ENCODE data around the gene SMLR1. TPM values are rescaled to one million over a fixed set of nuclear protein-coding genes. Genes with fewer than 3 reads are reported as not detected.

SMLR1 gene
- not detected for total RNA-seq

- H3K36me3 Mint-ChIP-seq, result no peaks in the 10 kb centered on the region
- no peak for ATAC-seq
- no peak within 1 kb of the TSS for H3K4me3 Mint-ChIP-seq
- H3K27ac Mint-ChIP-seq, result no peak within 1 kb of the TSS
- H3K27me3 Mint-ChIP-seq, result no peaks in the 10 kb centered on the region
- H3K9me3 Mint-ChIP-seq, result no peaks in the 10 kb centered on the region
- H3K4me1 Mint-ChIP-seq (ENCODE audit: low read depth in 2 of 2), result no peaks in the 10 kb centered on the region
- no peak for DNase-seq (ENCODE audit: low spot score)
Observed at GRCh38 chr6:130827247-130828149, at the start of gene SMLR1. Gene SMLR1, plus strand, starts transcription at chr6:130827406. Its CDS starts 8 bp downstream, at chr6:130827414.

- Mint-ChIP-seq H3K9me3 (peaks cover 6% of the 10 kb centered on the region), H3K27ac (no peak overlapping the region), H3K4me1 (ENCODE audit: low read depth in 2 of 2) (peaks cover 45% of the 10 kb centered on the region in 2 donors), H3K4me3 (no peak overlapping the region), H3K36me3 (no peaks in the 10 kb centered on the region), H3K27me3 (no peaks in the 10 kb centered on the region)
- DNase-seq (ENCODE audit: low spot score) (no peak), ATAC-seq (no peak)
Observed at GRCh38 chr6:130778946-130779657, 48.1 kb upstream of the SMLR1 start.

- H3K36me3 Mint-ChIP-seq, result no peaks in the 10 kb centered on the region
- peak overlapping the region in 1 of 2 donors; percentile 29 for H3K27ac Mint-ChIP-seq
- no peak for DNase-seq (ENCODE audit: low spot score)
- H3K9me3 Mint-ChIP-seq, result peaks cover 6% of the 10 kb centered on the region
- H3K4me1 Mint-ChIP-seq (ENCODE audit: low read depth in 2 of 2), result peaks cover 45% of the 10 kb centered on the region in 2 donors
- H3K27me3 Mint-ChIP-seq, result no peaks in the 10 kb centered on the region
- no peak for ATAC-seq
- no peak overlapping the region for H3K4me3 Mint-ChIP-seq
Observed at GRCh38 chr6:130779658-130780033, 47.6 kb upstream of the SMLR1 start.

GRCh38 chr6:130780122-130780521 is 47.1 kb upstream of the SMLR1 start:
- H3K36me3 Mint-ChIP-seq, result no peaks in the 10 kb centered on the region
- H3K27me3 Mint-ChIP-seq, result no peaks in the 10 kb centered on the region
- peaks cover 45% of the 10 kb centered on the region in 2 donors for H3K4me1 Mint-ChIP-seq (ENCODE audit: low read depth in 2 of 2)
- H3K4me3 Mint-ChIP-seq, result peak overlapping the region; percentile 9
- ATAC-seq, result no peak
- peaks cover 6% of the 10 kb centered on the region for H3K9me3 Mint-ChIP-seq
- H3K27ac Mint-ChIP-seq, result peak overlapping the region in 1 of 2 donors; percentile 29
- DNase-seq (ENCODE audit: low spot score), result no peak

- Mint-ChIP-seq H3K36me3 (no peaks in the 10 kb centered on the region), H3K9me3 (peaks cover 6% of the 10 kb centered on the region), H3K27ac (no peak overlapping the region), H3K27me3 (no peaks in the 10 kb centered on the region), H3K4me1 (ENCODE audit: low read depth in 2 of 2) (peaks cover 33 to 37% of the 10 kb centered on the region in 2 donors), H3K4me3 (peak overlapping the region; percentile 11)
- DNase-seq (ENCODE audit: low spot score), result no peak
- ATAC-seq, result peak; percentile 43 to 59
Observed at GRCh38 chr6:130781557-130781956, 45.6 kb upstream of the SMLR1 start.

- Mint-ChIP-seq H3K36me3 (no peaks in the 10 kb centered on the region), H3K4me1 (ENCODE audit: low read depth in 2 of 2) (peaks cover 28 to 29% of the 10 kb centered on the region in 2 donors), H3K27ac (no peak overlapping the region), H3K4me3 (no peak overlapping the region), H3K27me3 (peaks cover 5 to 6% of the 10 kb centered on the region in 2 donors), H3K9me3 (peaks cover 6% of the 10 kb centered on the region)
- DNase-seq (ENCODE audit: low spot score) (no peak), ATAC-seq (no peak)
Observed at GRCh38 chr6:130783416-130784107, 43.6 kb upstream of the SMLR1 start.

GRCh38 chr6:130787726-130788500 is 39.3 kb upstream of the SMLR1 start:
- Mint-ChIP-seq H3K9me3 (no peaks in the 10 kb centered on the region), H3K4me1 (ENCODE audit: low read depth in 2 of 2) (no peaks in the 10 kb centered on the region), H3K36me3 (no peaks in the 10 kb centered on the region), H3K4me3 (no peak overlapping the region), H3K27me3 (peaks cover 6 to 9% of the 10 kb centered on the region in 2 donors), H3K27ac (no peak overlapping the region)
- DNase-seq (ENCODE audit: low spot score) (no peak), ATAC-seq (no peak)

- peaks cover 6 to 9% of the 10 kb centered on the region in 2 donors for H3K27me3 Mint-ChIP-seq
Observed at GRCh38 chr6:130788954-130789353, 38.3 kb upstream of the SMLR1 start.

GRCh38 chr6:130794010-130794697 is 33.1 kb upstream of the SMLR1 start:
- ATAC-seq, result no peak
- Mint-ChIP-seq H3K36me3 (no peaks in the 10 kb centered on the region), H3K27me3 (peaks cover 0 to 4% of the 10 kb centered on the region in 2 donors), H3K4me3 (no peak overlapping the region), H3K27ac (no peak overlapping the region), H3K4me1 (ENCODE audit: low read depth in 2 of 2) (no peaks in the 10 kb centered on the region), H3K9me3 (no peaks in the 10 kb centered on the region)
- DNase-seq (ENCODE audit: low spot score), result no peak

More at GRCh38 chr6:130788954-130789353, 38.3 kb upstream of the SMLR1 start:
- no peaks in the 10 kb centered on the region for H3K4me1 Mint-ChIP-seq (ENCODE audit: low read depth in 2 of 2)
- no peaks in the 10 kb centered on the region for H3K9me3 Mint-ChIP-seq
- ATAC-seq (no peak), DNase-seq (ENCODE audit: low spot score) (no peak)
- no peaks in the 10 kb centered on the region for H3K36me3 Mint-ChIP-seq
- no peak overlapping the region for H3K4me3 Mint-ChIP-seq
- no peak overlapping the region for H3K27ac Mint-ChIP-seq

GRCh38 chr6:130794738-130795137 is 32.5 kb upstream of the SMLR1 start:
- H3K36me3 Mint-ChIP-seq, result no peaks in the 10 kb centered on the region
- ATAC-seq (no peak), DNase-seq (ENCODE audit: low spot score) (no peak)
- H3K27me3 Mint-ChIP-seq, result peaks cover 0 to 3% of the 10 kb centered on the region in 2 donors
- no peak overlapping the region for H3K4me3 Mint-ChIP-seq
- no peaks in the 10 kb centered on the region for H3K4me1 Mint-ChIP-seq (ENCODE audit: low read depth in 2 of 2)
- H3K9me3 Mint-ChIP-seq, result no peaks in the 10 kb centered on the region
- H3K27ac Mint-ChIP-seq, result no peak overlapping the region

- no peaks in the 10 kb centered on the region for H3K36me3 Mint-ChIP-seq
- no peak overlapping the region for H3K4me3 Mint-ChIP-seq
- no peak for DNase-seq (ENCODE audit: low spot score)
- no peak overlapping the region for H3K27ac Mint-ChIP-seq
- no peak for ATAC-seq
- no peaks in the 10 kb centered on the region for H3K4me1 Mint-ChIP-seq (ENCODE audit: low read depth in 2 of 2)
- no peaks in the 10 kb centered on the region for H3K9me3 Mint-ChIP-seq
- no peaks in the 10 kb centered on the region for H3K27me3 Mint-ChIP-seq
Observed at GRCh38 chr6:130796313-130796905, 30.8 kb upstream of the SMLR1 start.

GRCh38 chr6:130797061-130797460 is 30.1 kb upstream of the SMLR1 start:
- Mint-ChIP-seq H3K27me3 (no peaks in the 10 kb centered on the region), H3K27ac (no peak overlapping the region), H3K36me3 (no peaks in the 10 kb centered on the region), H3K4me3 (no peak overlapping the region), H3K9me3 (no peaks in the 10 kb centered on the region), H3K4me1 (ENCODE audit: low read depth in 2 of 2) (no peaks in the 10 kb centered on the region)
- ATAC-seq (no peak), DNase-seq (ENCODE audit: low spot score) (no peak)
